Thymus (tissue), 11 donors: ENCODE data around the gene KRTAP19-7. TPM values are rescaled to one million over a fixed set of nuclear protein-coding genes. Genes with fewer than 3 reads are reported as not detected.

Experiments used
- DNase-seq, 9 donors: peaks; one replicate each; pipeline ENCODE4 v3.0.0-alpha.2; 2013; ENCODE audit warnings: low spot score in 9 of 9, low read depth in 6 of 9, missing footprints in 1 of 9
- H3K27ac ChIP-seq, 2 donors: one replicate each; pipeline ENCODE4 v1.5.1; 2013; ENCODE audit warnings: control low read depth in 1 of 2, low read depth in 1 of 2, low read length in 1 of 2, mild to moderate bottlenecking in 1 of 2, moderate library complexity in 1 of 2
- H3K27me3 ChIP-seq, 2 donors: one replicate each; pipeline ENCODE4 v1.5.1; 2013; ENCODE audit warnings: low read length in 1 of 2; ENCODE audit not compliant: control insufficient read depth in 2 of 2, insufficient read depth in 1 of 2
- H3K36me3 ChIP-seq, 2 donors: one replicate each; pipeline ENCODE4 v1.5.1; 2013; ENCODE audit warnings: low read length in 1 of 2, mild to moderate bottlenecking in 1 of 2, moderate library complexity in 1 of 2; ENCODE audit not compliant: control insufficient read depth in 2 of 2, insufficient read depth in 2 of 2
- H3K4me1 ChIP-seq, 2 donors: one replicate each; pipeline ENCODE4 v1.5.1; 2013; ENCODE audit warnings: low read length in 2 of 2; ENCODE audit not compliant: control insufficient read depth in 2 of 2, insufficient read depth in 2 of 2
- H3K4me3 ChIP-seq, 2 donors: one replicate each; pipeline ENCODE4 v1.5.1; 2013; ENCODE audit warnings: low read length in 2 of 2, control low read depth in 1 of 2, mild to moderate bottlenecking in 1 of 2
- H3K9me3 ChIP-seq, 2 donors: one replicate each; pipeline ENCODE4 v1.5.1; 2013; ENCODE audit warnings: low read length in 1 of 2, mild to moderate bottlenecking in 1 of 2; ENCODE audit not compliant: control insufficient read depth in 2 of 2, insufficient read depth in 1 of 2
- WGBS: extraction: QIAGEN DNeasy Blood & Tissue Kit; methylation state at CpG from one replicate; pipeline ENCODE4 v1.1.7; 2013; 5-methylcytosine and 5-hydroxymethylcytosine counted together
- polyA plus RNA-seq: library from polyadenylated mRNA; stranded (reverse); fragments of 200-250 nt; gene quantifications from one replicate; pipeline ENCODE4 v1.2.3, GENCODE V29; 2013
- total RNA-seq: library from RNA; stranded (reverse); fragments of 120-200 nt; gene quantifications from one replicate; pipeline ENCODE4 v1.2.4, GENCODE V29; 2013
- donor health status: healthy.

Gene KRTAP19-7
- total and polyA plus RNA-seq, 2 donors: not detected

- no peaks in the 10 kb centered on the region for H3K4me1 ChIP-seq
- H3K36me3 ChIP-seq: no peaks in the 10 kb centered on the region
- no peak overlapping the region for H3K27ac ChIP-seq
- H3K9me3 ChIP-seq: no peaks in the 10 kb centered on the region
- H3K27me3 ChIP-seq: no peaks in the 10 kb centered on the region
- no peak for DNase-seq
- H3K4me3 ChIP-seq: no peak overlapping the region
Measured at GRCh38 chr21:30577766-30578165, 16.7 kb upstream of the KRTAP19-7 start.

GRCh38 chr21:30567617-30568016 is 6.5 kb upstream of the KRTAP19-7 start:
- Histone ChIP-seq H3K27ac (no peak overlapping the region), H3K36me3 (no peaks in the 10 kb centered on the region)

GRCh38 chr21:30563630-30564029 is 2.5 kb upstream of the KRTAP19-7 start:
- no peaks in the 10 kb centered on the region for H3K36me3 ChIP-seq
- no peak for DNase-seq
- H3K4me1 ChIP-seq: no peaks in the 10 kb centered on the region
- no peak overlapping the region for H3K4me3 ChIP-seq
- no peak overlapping the region for H3K27ac ChIP-seq
- no peaks in the 10 kb centered on the region for H3K27me3 ChIP-seq
- WGBS: 96% methylated on average over 2 of the region's 2 CpGs
- H3K9me3 ChIP-seq: no peaks in the 10 kb centered on the region

More at GRCh38 chr21:30567617-30568016, 6.5 kb upstream of the KRTAP19-7 start:
- Histone ChIP-seq H3K27me3 (no peaks in the 10 kb centered on the region), H3K9me3 (no peaks in the 10 kb centered on the region), H3K4me3 (no peak overlapping the region), H3K4me1 (no peaks in the 10 kb centered on the region)
- no peak for DNase-seq

- Histone ChIP-seq H3K4me3 (no peak overlapping the region), H3K4me1 (no peaks in the 10 kb centered on the region), H3K27me3 (no peaks in the 10 kb centered on the region), H3K36me3 (no peaks in the 10 kb centered on the region), H3K9me3 (no peaks in the 10 kb centered on the region), H3K27ac (no peak overlapping the region)
- WGBS: 89% methylated on average over 6 of the region's 6 CpGs
- DNase-seq: no peak
Measured at GRCh38 chr21:30563072-30563471, 2.0 kb upstream of the KRTAP19-7 start.

- H3K4me1 ChIP-seq: no peaks in the 10 kb centered on the region
- DNase-seq: no peak
- H3K27ac ChIP-seq: no peak overlapping the region
- H3K27me3 ChIP-seq: no peaks in the 10 kb centered on the region
- H3K4me3 ChIP-seq: no peak overlapping the region
- 91% methylated on average over 2 of the region's 2 CpGs for WGBS
- no peaks in the 10 kb centered on the region for H3K9me3 ChIP-seq
- no peaks in the 10 kb centered on the region for H3K36me3 ChIP-seq
Measured at GRCh38 chr21:30561957-30562356, 843 bp upstream of the KRTAP19-7 start.

- Histone ChIP-seq H3K4me1 (no peaks in the 10 kb centered on the region), H3K4me3 (no peak overlapping the region), H3K27me3 (no peaks in the 10 kb centered on the region), H3K27ac (no peak overlapping the region), H3K36me3 (no peaks in the 10 kb centered on the region), H3K9me3 (no peaks in the 10 kb centered on the region)
- 62% methylated on average over 2 of the region's 2 CpGs for WGBS
- DNase-seq: no peak
Measured at GRCh38 chr21:30555095-30555494, 6.0 kb downstream of the KRTAP19-7 start.

- WGBS: 71% methylated on average over 1 of the region's 1 CpG
- no peaks in the 10 kb centered on the region for H3K9me3 ChIP-seq
- H3K36me3 ChIP-seq: no peaks in the 10 kb centered on the region
- DNase-seq: no peak
- H3K27ac ChIP-seq: no peak overlapping the region
- no peak overlapping the region for H3K4me3 ChIP-seq
- no peaks in the 10 kb centered on the region for H3K4me1 ChIP-seq
- H3K27me3 ChIP-seq: no peaks in the 10 kb centered on the region
Measured at GRCh38 chr21:30552782-30553181, 8.3 kb downstream of the KRTAP19-7 start.

- Histone ChIP-seq H3K27me3 (no peaks in the 10 kb centered on the region), H3K4me3 (no peak within 1 kb of the TSS), H3K9me3 (no peaks in the 10 kb centered on the region), H3K27ac (no peak within 1 kb of the TSS), H3K36me3 (no peaks in the 10 kb centered on the region), H3K4me1 (no peaks in the 10 kb centered on the region)
- 96% methylated on average over 1 of the region's 1 CpG for WGBS
- no peak for DNase-seq
Measured at GRCh38 chr21:30541764-30542163, 19.4 kb downstream of the KRTAP19-7 start, which contains the start of gene KRTAP19-6. Gene KRTAP19-6, minus strand, starts transcription at chr21:30541864. Its CDS starts 31 bp downstream, at chr21:30541833.

- Histone ChIP-seq H3K4me1 (no peaks in the 10 kb centered on the region), H3K9me3 (no peaks in the 10 kb centered on the region), H3K27me3 (no peaks in the 10 kb centered on the region), H3K4me3 (no peak overlapping the region), H3K36me3 (no peaks in the 10 kb centered on the region), H3K27ac (no peak overlapping the region)
- no peak for DNase-seq
- WGBS: 95% methylated on average over 1 of the region's 1 CpG
Measured at GRCh38 chr21:30518876-30519275, 42.2 kb downstream of the KRTAP19-7 start.

- Histone ChIP-seq H3K9me3 (no peaks in the 10 kb centered on the region), H3K27ac (no peak overlapping the region), H3K36me3 (no peaks in the 10 kb centered on the region), H3K4me1 (no peaks in the 10 kb centered on the region), H3K27me3 (no peaks in the 10 kb centered on the region), H3K4me3 (no peak overlapping the region)
- 92% methylated on average over 1 of the region's 1 CpG for WGBS
- no peak for DNase-seq
Measured at GRCh38 chr21:30515681-30516080, 45.4 kb downstream of the KRTAP19-7 start.
